ENCODE data around the gene TXNL4A.
"Not testable (repeated sequence)": the region's sequence is repeated elsewhere in the genome, so short reads cannot be mapped to it uniquely, and the experiment has no call there.

The TXNL4A gene, protein sequence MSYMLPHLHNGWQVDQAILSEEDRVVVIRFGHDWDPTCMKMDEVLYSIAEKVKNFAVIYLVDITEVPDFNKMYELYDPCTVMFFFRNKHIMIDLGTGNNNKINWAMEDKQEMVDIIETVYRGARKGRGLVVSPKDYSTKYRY

GRCh38 chr18:79988451-79989194 lies at the start of gene TXNL4A:
Gene TXNL4A (minus strand): TSS chr18:79988563. CDS start chr18:79988392, 171 bp downstream.
- DNase-seq (ENCODE audit: low read depth) = peak; percentile 83

DNA sequence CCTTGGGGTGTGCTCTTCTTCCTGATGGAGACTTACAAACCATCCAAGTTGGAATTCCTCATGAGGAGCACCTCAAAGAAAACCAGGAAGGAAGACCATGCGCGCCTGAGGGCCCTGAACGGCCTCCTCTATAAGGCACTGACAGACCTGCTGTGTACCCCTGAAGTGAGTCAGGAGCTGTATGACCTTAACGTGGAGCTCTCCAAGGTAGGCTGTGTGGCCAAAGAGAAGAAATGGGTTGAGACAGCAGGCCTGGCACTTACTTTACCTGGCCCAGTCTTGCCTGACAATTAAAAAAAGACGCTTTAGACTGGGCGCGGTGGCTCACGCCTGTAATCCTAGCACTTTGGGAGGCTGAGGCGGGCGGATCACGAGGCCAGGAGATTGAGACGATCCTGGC lies 48.9 kb upstream of the TXNL4A start:
- DNase-seq (ENCODE audit: low read depth) = no peak

DNA sequence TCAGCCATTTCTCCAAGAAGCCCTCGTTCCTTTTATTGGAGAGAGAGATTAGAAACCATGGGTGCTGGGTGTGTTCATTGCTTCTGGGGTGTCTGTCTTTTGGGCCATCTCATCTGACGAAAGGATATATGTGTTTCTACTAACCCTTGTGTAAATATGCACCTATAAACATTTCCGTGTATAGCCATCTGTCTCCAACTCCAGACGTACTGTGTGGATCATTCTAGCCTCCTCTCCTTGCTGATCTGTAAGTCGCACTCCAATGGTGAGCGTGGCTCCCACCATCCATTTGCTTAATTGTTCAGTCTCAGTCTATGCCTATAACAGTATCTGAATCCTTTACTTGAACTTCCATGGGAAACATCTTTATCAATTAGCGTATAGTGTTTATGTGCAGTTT lies 47.6 kb upstream of the TXNL4A start:
- DNase-seq (ENCODE audit: low read depth) = no peak

DNA sequence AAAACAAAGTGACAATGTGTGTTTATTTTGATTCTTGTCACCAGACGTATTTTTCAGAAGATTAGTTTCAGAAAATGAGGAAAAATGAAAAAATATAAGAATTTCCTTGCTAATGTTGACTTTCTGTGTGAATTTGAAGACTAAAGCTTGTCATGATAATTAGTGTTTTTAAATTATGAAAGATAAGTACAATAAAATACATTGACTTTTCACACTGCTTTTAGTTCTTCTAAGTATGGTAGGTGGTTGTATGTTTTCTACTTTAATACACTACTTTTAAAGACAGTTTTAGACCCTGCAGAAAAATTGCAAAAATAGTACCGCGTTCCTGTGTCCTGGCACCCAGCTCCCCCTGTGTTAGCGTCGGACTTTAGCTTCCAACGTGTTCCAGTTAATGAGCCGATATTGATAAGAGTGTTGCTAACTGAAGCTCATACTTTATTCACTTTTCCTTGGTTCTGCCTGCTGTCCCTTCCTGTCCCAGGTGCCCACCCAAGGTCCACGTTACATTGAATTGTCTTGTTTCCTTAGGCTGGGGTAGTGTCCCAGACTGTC lies 46.6 kb upstream of the TXNL4A start:
- no peak for DNase-seq (ENCODE audit: low read depth)

- no peak for DNase-seq (ENCODE audit: low read depth)
Measured at GRCh38 chr18:80034068-80034851, 45.9 kb upstream of the TXNL4A start, which contains the start of gene RBFA. Gene RBFA (plus strand): TSS chr18:80034434. CDS start chr18:80034496, 62 bp downstream.

GRCh38 chr18:80033181-80034067 lies 45.1 kb upstream of the TXNL4A start:
- DNase-seq (ENCODE audit: low read depth) = peak; percentile 97

GRCh38 chr18:80029690-80030089 lies 41.3 kb upstream of the TXNL4A start:
- DNase-seq (ENCODE audit: low read depth) = no peak

DNA sequence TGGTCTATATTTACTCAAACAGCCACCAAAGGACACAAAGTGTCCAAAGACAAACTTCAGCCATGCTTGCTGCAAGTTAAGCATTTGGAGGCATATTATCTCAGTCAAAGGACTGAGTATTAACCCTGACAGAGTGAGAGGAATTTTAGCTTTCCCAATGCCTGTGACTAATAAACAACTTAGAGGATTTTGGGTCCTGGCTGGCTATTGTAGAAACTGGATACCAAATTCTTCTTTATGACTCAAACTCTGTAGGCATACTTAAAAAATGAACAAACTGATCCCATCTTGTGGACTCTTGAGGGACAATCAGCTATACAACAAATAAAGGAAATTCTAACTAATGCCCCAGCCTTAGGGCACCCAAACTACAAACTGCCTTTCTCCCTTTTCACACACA lies 39.4 kb upstream of the TXNL4A start:
- DNase-seq (ENCODE audit: low read depth) = peak; percentile 46

DNA sequence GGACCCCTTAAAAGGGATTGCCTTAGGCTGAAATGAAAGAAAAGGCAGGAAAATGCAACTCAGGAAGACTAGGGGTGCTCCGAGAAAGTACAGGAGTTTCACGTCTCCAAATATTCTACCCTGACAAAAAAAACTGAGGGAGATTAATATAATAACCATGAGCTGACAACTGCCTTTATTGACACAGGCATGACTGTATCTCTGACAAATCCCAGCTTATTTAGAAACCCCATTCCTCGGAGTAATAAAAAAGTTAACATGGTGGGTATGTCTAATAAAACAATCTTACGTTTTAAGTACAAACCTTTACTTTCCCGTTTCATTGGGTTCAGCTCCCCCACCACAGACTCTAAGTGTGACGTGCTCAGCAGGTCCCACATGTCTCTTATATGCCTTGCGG lies 38.0 kb upstream of the TXNL4A start:
- DNase-seq (ENCODE audit: low read depth) = no peak

GRCh38 chr18:80023173-80023572 lies 34.8 kb upstream of the TXNL4A start:
- DNase-seq (ENCODE audit: low read depth) = no peak

GRCh38 chr18:80022613-80023012 lies 34.2 kb upstream of the TXNL4A start:
- DNase-seq (ENCODE audit: low read depth) = peak; percentile 47

GRCh38 chr18:80012714-80013113 lies 24.4 kb upstream of the TXNL4A start:
- DNase-seq (ENCODE audit: low read depth) = no peak

- DNase-seq (ENCODE audit: low read depth) = not testable (repeated sequence)
Measured at GRCh38 chr18:80011496-80012137, 23.3 kb upstream of the TXNL4A start.

DNA sequence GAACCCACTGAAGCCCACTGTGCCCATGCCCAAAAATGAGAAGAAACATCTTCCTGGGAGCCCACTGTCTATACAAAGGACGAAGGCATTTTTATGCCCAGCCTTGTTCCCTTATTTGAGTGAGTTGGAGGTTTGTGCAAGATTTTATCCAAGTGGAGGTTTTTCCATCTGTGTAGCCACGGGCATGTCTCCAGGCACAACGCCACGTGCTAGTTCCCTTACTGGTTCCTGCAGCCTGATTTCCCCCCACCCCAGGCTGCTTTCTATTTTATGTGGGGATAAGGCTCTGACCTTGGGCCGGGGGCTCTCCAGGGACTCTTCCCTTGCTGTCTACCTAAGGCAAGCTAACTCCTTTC lies 22.2 kb upstream of the TXNL4A start:
- no peak for DNase-seq (ENCODE audit: low read depth)

DNA sequence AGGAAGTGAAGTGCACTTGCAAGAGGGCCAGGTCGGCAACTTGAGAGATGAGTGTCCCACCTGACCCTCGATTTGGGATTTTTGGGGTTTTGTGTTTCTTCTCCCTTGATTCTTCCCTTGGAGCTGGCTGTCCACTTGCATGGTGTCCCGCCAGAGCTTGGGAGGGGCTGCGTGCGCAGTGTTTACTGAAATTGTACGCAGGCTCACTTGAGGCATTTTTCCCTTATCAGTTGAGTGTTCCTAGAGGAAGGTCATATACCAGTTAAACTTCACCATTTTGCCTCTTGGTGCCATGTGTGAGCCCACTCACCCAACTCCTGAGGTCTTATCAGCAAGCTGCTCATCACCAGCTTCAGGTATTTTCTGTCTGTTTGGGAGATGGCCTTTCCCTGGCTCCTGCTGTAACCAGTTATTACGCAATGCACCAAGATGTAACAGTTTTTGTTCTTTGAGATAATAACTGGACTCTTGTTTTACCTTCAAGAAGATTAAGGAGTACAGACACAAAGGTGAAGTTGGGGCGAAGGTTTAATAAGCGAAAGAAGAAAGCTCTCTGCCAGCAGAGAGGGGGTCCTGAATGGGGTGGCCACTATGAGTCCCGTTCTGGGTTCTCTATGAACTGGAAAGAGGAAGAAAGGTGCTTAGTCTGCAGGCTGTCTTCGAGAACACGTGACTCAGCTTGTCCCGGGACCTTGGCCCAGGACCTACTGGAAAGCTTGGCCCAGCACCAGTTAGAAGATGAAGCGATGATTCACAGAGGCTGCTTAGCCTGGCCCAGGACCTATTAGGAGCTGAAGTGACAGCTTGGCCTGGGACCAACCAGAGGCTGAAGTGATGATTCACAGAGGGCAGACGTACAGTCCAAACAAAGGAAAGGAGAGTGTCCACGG lies 21.5 kb upstream of the TXNL4A start:
- DNase-seq (ENCODE audit: low read depth) = peak; percentile 94

GRCh38 chr18:80006724-80007123 lies 18.4 kb upstream of the TXNL4A start:
- no peak for DNase-seq (ENCODE audit: low read depth)

GRCh38 chr18:80004600-80005342 lies 16.4 kb upstream of the TXNL4A start:
- DNase-seq (ENCODE audit: low read depth) = no peak

DNA sequence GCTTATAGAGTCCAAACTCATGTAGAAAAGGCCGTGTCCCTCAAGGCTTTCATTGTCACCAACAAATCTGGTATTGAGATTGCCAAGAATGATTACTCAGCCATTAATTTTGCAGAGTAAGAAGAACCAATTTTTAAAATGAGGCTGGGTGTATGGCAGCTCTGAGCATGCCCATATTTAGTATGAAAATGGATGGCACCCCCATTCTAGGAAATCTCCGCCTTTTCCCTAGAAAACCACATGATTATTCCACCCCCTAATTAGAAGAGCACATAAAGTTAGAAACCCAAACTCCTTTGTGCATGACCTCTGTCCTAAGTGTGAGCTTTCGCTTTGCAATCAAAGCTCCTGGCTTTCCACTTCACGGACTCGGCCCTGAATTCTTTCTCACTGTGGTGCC lies 14.1 kb upstream of the TXNL4A start:
- DNase-seq (ENCODE audit: low read depth) = no peak

DNA sequence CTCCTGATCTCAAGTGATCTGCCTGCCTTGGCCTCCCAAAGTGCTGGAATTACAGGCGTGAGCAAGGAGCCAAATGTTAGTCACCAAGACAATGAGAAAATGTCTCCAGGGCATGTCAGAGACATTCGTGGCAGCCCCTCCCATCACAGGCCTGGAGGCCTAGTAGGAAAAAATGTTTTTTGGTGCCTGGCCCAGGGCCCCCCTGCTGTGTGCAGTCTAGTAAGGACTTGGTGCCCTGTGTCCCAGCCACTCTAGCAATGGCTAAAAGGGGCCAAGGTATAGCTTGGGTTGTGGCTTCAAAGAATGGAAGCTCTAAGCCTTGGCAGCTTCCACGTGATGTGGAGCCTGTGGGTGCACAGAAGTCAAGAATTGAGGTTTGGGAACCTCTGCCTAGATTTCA lies 12.5 kb upstream of the TXNL4A start:
- DNase-seq (ENCODE audit: low read depth) = no peak

All from amniotic epithelial cell (primary cell).